Activated T-cell treated with anti-CD3 and anti-CD28 coated beads for 24 hours (primary cell): ENCODE results near the gene LRP8.

Experiments used
- DNase-seq: peaks from one replicate; pipeline ENCODE4 v3.0.0-alpha.2; 2020; ENCODE audit warnings: low read depth

The LRP8 gene

DNA sequence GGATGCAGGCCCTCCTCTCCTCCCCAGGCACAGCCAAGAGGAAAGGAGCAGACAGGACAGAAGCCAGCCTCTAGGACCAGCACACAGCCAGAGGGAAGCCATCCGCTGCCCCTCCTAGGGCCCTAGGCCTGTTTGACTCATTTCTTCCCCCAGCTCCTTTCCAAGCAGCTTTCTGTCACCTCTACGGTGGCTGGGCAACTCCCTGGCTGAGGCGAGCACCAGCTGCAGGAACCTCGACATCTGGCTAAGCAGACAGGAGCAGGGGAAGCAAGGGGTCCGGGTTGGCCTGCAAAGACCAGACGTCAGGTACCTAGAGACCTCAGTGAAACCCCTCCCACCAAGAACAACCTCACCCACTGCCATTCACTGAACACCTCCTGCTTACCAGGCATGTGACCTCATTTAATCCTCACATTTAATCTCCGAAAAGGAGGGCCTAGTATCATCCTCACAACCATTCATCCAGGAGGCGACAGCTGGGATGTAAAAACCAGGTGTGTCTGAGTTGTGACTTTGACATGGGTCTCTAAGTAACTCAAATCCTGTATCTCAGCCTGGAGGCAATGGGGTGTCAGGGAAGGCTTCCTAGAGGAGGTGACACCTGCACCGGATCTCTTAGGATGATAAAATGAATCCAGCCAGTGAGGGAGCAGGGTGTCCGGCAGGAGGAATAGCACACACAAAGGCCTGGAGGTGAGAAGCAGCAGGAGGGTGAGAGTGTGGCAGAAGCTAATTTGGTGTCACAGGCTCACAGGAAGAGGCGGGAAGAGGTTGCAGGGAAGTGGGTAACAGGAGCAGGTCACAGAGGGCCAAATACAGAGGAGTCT, 5.9 kb downstream of the LRP8 start:
- DNase-seq = no peak

DNA sequence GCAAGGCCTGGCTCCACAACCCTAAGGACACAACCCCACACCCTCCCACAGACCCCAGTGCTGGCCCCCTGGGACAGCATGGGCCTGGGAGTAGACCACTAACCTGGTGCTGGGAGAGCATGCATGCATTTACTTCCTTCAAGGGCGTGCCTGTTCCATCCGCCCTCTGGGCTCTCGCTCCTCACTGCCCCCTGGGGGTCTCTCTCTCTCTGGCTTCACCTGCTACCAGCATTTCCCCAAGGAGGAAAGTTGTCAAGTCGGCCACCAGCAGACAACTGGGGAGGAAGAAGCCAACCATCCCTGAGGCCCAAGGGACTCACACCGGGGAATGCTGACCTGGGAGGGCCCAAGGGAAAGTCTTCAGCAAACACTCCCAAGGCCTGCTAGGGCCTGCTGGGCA, 6.5 kb downstream of the LRP8 start:
- DNase-seq = no peak

DNA sequence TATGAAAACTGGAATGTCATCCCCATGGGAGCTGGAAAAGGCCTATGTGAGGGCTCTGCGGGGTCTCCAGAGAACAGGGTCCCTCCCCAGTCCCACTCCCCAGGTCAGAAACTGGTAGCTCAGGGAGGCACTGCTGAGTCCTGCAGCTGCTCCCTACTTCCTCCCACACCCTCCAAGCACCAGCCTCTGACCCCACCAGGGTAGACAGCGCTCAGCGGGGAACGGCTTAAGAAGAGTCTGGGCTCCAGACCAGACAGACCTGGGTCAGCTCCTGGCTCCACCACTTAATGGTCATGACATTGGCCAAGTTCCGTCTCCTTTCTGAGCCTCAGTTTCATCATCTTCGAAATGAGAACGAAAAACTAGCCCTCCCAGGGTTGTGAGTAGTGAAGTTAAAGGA, 7.2 kb downstream of the LRP8 start:
- DNase-seq = no peak

DNA sequence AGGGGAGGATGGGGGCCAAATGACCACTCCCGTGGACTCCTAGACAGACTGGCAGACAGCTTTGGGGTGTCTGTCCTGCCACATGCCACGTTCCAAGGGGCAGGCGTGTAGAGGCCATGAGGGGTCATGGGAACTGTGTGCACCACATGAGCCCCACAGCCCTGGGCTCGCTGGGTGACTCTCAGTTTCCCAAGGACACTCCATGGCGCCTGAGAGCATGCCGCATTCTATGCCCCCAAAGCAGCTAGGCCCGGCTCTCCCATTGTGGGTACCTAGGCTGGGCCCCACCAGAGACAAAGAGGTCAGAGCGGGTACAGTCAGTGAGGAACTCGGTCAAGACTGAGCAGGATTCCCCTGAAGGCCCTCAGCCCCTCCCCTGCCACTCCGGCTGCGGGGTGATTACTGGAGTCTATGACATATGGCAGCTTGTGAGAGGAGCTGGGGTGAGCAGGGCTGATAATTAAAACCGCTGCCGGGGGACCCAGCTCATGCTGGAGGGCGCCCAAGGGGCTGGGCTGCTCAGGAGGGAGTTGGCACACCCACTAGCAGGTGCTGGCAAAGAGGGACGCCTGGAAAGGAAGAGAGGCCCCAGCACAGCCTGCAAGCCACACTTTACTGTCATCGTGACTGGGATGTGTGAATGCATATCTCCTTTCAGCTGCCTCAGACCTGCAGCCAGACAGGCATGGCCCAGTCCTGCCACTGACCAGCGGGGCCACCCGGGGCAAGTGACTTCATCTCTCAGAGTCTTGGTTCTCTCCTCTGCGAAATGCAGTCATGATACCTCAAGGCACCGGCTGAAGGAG, 8.4 kb downstream of the LRP8 start:
- DNase-seq = no peak

DNA sequence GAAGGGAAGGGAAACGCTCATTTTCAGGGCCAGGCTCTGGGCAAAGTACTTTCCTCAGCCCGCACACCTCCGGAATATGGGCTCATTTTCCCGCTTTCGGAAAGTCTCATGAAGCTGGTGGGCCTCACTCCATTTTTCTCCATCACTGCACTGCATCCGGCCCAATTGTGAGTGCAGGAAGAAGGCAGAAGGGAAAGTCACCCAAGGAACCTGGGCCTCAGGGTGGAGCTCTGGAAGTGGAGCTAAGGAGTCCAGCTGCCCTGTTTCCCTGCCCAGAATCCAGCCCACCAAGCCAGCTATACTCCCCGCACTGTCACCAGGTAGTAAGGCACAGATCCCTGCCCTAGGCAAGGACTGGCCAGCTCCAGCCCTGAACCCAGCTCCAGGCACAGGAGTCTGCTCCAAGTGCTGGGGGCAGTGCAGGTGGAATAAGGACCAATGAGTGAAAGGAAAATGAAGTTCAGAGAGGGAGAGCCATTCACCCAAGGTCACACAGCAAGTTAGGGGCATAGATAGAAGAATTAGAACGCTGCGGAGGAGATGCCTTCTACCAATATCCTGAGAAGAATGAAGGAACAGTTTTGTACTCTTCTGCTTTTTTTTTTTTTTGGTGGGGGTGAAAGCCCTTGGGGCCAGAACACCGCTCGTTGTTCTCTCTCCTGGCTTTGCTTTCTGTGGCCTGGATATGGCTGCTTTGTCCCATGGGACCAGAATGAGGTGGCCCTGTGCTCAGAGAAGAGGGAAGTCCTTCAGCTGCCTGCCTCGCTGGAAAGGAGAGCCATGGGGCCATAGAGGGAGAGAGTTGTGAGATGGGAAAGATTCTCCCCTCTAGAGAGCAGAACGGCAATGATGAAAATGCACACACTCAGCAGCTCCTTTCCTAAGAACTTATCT, 10.0 kb downstream of the LRP8 start:
- DNase-seq = no peak

DNA sequence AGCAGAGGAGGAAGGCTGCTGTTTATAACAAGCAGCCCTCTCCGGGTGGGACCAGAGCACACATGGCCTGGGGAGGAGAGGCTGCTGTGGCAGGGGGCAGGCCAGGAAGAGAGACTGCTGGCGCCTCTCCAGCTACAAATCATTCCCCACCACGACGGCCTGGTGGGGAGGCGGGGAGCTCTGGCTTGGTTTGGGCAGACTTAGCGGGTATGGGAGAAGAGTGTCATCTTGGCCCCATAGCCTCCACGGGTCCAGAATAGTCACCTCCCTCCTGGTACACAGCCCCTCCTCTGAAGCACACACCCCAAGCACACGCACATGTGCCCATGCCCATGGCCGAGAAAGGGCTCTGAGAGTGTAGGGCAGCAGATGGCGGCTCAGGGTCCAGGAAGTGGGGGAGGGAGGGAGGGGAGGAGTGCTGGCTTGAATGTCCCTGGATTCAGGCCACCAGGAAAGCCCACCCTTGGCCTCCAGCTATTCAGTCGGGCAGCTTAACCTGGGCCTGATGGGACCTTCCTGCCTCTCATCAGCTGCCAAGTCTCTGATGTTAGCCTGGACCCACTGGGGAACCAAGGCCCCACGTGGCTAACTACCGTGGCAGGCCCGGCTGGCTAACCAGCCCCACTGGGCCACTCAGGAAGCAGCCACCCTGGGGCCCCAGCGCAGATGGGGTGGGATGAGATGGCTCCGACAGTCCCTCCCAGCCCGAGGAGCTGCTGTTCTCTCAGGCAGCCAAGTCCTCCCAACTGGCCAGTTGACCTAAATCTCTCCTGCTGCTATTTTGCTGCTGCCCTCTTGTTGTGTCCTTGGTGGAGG, 10.9 kb downstream of the LRP8 start:
- no peak for DNase-seq

DNA sequence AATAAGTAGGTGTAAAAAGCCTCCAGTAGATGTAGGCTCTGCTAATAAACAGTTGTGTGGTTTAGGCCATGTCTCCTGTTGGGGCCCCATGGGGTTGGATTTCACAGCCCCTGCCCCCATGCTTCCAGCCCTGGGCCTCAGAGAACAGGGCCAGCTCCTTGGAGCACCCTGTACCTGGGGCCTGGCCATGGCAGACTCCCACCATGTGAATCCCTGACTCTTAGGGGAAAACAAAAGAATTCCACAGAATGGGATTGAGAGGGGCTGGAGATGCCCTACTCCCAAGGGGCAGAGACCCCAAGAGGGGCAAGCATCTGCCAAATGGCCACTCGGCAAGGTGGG, 11.5 kb downstream of the LRP8 start:
- DNase-seq = no peak

DNA sequence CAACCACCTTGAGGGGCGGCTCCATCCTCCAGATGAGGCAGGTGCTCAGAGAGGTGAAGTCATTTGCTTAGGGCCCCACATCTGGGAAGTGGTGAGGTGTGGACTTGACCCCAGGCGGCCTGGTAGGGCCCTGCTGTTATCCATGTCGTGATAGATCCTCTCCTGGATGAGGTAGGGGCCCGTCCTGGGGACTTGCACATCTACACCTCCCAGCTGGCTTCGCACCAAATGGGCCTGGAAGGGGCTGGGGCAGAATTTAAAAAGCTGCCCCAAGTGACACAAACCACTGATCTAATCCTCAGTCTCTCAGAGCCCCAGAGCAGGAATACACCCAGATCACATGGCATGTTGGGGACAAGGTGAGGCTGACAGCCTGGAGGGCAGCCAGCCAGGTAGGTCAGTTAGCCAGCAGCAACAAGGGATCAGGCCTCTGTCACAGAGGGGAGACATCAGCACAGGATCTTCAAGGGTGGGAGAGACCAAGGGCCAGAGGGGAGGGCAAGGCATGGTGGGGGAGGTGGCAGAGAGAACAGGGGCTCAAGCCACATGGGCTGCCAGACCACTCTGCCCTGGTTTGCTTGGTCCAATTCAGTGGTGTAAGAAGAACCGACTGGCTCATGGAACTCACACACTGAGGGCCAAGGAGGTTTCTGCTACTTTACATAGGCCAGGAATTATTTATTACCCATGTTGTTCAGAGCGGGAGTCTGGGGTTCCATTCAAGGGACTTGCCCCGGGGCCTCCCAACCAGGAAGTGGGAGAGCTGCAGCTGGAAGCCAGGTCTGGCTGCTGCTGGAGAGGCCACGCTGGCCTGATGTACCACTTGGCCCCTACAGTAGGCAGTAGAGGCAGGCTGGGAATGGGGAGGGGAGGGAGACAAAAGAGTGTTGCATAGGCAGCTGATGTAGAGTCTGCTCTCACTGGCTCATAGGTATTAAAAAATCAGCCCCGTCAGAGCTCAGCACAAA, 12.1 kb downstream of the LRP8 start:
- no peak for DNase-seq

DNA sequence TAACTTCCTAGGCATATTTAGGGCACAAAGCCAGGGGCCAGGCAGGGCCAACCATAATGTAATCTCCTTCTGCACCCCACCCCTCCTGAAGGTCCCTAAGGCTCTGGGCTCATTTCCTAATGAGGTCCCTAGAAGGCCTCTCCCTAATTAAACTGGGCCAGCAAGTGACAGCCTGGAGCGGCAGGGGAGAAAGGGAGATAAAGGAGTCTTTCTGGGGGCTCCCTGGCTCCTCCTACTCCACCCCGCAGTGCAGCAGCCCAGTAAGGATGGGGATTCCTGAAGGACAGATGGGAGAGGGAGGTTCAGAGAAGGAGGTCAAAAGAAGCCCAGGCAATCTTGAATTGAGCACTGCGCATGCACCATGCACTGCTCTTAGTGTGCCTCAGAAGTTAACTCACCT, 12.8 kb downstream of the LRP8 start:
- no peak for DNase-seq

DNA sequence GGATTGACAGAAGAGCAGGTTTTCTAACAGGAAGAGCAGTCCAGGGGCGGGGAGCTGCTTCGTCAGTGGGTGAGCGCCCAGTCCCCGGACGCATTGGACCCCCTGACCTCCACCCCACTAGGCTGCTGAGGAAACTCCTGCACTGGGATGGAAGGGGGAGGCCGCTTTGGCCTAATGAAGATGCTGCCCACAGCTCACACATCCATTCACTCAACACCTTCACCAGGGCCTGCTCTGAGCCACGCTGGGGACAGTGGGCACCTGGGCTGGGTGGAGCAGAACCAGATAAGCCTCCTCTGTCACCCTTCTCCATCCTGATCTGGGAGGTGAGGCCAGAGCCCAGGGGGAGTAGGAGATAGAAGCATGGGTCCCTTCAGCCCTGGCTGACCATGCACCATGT, 13.3 kb downstream of the LRP8 start:
- no peak for DNase-seq

DNA sequence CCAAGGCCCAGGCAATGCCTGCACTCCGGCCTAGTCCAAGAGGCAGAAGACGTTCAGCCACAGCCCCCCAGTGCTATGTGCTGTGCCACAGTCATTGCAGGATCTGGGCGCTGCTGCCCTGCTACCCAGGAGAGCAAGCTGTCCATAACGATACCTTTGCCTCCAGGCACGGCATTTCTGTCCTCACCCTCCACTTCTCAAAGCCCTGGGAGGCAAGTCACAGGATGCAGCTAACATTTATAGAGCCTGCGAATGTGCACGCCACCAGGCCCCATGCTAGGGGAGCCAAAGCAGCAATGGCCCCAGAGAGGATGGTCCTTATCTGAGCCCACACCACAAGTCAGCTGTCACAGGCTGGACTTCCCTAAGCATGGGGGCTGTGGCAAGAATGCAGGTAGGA, 13.8 kb downstream of the LRP8 start:
- DNase-seq = no peak

DNA sequence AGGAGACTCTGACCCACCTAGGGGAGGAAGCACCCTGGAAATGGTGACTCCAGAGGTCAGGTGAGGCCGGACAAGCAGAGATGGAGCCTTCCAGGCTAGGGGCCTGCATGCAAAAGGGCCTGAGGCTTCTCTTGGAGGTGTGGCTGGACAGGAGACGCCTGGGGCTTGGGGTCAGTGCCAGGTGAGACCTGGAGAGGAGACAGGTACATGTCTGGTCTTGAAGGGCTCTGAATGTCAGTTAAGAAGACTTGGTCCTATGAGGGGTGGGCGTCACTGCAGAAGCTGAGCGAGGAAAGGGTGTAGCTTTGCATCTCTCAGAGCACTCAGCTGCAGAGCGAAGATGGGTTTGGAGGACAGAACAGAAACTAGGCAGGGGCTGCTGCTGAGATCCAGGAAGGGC, 14.3 kb downstream of the LRP8 start:
- DNase-seq = no peak

DNA sequence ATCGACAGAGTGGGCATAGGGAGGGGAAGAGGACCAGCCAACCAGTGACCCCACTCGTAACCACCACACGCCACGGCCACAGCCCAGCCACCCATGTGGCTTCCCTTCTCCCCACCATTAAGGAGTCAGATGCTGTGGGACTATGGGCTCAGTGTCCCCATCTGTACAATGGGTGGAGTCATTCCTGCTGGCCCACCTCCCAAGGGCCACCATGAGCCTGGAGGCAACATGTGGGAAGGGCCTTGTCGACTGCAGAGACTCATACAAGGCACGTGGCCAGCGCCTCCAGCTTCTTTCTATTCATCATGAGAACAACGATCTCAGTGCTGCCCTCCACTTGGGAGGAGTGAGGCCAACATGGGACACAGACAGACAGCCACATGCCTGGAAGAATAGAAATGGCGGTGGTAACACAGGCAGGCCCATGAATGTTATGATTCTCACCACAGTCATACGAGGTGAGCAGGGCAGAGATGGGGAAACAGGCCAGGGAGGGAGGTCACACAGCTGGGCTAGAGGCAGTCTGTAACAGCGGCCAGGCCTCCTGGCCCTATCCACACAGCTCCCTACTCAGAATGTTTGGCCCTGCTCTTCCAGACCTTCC, 16.1 kb downstream of the LRP8 start:
- DNase-seq = no peak

DNA sequence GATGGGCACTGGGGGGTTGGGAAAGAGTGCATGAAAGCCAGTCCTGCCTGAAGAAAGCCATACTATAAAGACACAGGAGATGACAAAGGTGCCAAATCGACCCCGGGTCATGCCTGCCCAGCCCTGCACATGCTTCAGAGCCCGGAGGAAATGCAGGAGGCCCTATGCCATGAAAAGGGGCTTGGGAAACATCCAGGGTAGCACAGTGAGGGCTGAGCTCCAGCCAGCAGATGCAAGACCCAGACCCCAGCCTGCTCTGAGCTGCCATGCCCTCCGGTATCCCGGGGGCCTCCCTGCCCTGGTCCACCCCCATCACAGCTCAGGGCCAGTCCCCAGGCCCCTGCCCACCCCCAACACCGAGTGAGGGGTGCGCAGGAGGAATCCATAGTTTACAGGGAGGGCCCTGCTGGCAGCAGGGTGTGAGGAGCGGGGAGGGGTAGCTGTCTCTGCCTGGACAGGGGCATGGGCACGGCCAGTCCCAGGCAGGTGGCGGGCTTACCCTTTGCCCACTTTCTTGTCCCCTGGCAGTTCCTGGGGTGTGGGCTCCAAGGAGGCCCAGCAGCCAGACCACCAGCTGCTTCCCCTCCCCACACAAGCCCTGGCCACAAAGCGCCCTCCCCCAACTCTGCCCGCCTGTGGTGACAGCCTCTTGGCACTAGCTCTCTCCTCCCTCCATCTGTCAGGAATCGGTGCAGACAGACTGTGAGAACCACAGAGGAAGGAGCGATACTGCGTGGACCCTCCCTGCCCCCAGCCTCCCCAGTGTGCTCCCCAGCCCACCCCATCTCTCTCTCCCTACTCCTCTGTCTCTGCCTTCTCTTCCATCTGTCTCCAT, 16.8 kb downstream of the LRP8 start:
- no peak for DNase-seq

DNA sequence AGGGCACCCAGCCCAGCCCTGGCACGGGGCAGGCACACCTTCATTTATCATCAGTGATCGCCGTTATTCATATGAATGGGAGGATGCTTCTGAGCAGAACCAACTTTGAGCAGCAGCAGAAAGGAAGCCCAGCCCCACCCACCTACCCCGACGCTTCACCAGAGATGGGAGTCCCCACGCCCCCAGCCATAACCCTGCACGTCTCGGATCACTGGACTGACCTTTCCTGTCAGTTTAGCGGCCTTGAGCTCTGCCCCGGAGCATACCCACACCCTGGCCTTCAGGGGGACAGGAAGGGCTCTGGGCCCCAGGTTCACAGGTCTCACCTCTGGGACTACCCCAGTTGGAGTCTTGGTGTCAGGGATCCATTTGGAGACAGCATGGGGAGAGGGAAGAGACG, 18.1 kb downstream of the LRP8 start:
- no peak for DNase-seq

DNA sequence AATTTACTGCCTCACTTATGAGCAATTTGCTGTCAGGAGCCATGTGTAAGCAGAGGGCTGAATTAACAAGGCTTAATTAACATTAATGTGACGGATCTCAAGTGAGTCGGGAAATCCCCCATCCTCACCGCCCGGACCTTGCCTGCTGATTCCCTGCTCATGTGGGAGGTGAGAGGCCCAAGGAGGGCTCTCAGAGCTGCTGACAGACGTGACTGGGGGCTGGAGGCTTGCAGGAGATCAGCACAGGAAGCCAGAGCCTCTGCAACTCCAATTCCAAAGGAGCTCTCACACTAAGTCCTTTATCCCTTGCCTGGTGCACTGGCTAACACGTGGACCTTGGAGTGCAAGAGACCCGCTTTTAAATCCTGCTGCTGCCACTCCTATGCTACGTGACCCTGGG, 19.4 kb downstream of the LRP8 start:
- no peak for DNase-seq

DNA sequence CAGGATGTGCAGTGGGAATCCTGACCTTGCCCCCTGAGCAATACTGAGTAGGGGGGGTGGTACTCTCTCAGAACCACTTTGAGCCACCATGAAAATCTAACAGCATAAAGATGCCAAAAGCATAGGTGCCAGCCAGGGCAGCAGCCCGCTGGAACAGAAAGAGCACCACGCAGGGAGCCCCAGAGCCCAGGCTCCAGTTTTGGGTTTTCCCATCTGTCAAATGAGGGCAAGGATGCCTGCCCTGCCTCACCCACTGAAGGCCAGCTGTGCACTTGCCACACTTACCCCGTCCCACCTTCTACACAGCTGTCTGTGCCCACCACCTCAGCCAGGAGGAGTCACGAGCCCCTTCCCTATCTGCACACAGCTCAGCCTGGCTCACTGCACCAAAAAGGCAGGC, 20.8 kb downstream of the LRP8 start:
- DNase-seq = no peak

DNA sequence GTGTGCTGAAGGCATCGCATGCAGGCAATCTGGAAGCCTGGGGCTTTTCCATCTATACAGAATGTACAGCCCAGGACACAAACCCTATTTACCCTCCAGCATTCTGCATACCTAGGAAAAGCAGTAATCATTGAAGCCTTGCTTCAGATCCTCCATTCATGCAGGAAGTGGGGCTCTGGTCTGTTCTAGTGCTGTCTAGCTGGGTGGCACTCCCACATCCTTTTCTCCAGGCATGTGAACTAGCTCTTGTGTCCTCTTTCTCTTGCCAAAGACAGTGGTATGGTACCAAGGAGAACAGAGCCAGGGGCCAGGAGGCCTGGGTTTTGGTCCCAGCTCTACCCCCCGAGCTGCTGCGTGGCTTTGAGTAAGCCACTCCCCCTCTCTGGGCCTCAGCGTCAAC, 21.7 kb downstream of the LRP8 start:
- DNase-seq = no peak

DNA sequence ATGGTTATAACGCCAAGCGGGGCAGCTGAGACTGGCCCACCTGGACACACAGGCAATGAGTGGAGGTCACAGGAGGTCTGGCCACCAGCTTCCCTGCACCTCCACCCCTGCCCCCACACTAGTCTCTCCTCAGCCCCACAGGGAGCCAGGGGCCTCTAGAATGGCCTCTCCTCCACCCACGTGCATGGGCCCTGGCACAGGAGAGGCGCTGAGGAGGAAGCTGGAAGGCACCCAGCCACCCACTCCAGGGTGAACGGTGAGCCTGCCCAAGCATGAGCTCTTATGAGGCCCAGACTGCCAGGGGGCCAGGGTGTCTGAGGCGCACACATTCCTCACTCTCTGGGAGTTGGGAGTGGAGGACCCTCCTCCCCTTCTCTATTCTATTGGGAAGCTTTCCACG, 22.2 kb downstream of the LRP8 start:
- no peak for DNase-seq
